Panc1 (cell line): ENCODE measurements around the gene CNTRL. TPM values are rescaled to one million over a fixed set of nuclear protein-coding genes. Genes with fewer than 3 reads are reported as not detected.

Source experiments
- ATAC-seq: fragments of 200-7000 bp; cut with Tn5 transposase; 2 replicates; pipeline ENCODE4 v1.9.1; 2020; ENCODE audit warnings: mild to moderate bottlenecking, moderate library complexity
- BruUV-seq: library from RNA; stranded (reverse); fragments of 400-500 nt; replicated peaks from 2 replicates; lab custom pipeline; 2021; lab: Mats Ljungman, UMichigan
- CTCF ChIA-PET: fragments of 300-600 bp; sonication (Branson Sonifier 250); formaldehyde crosslinking; loops from one replicate; lab custom pipeline; 2022; ENCODE audit warnings: antibody characterized with exemption; lab: Charles Lee
- POLR2A ChIA-PET: fragments of 300-600 bp; sonication (Branson Sonifier 250); formaldehyde crosslinking; loops from one replicate; lab custom pipeline; 2022; ENCODE audit warnings: antibody characterized with exemption; lab: Charles Lee
- DNase-seq: peaks from one replicate; pipeline ENCODE4 v3.0.0-alpha.2; 2010; ENCODE audit warnings: low read depth, low spot score
- H3K27ac ChIP-seq: 2 replicates; pipeline ENCODE4 v1.5.1; 2011; ENCODE audit warnings: mild to moderate bottlenecking, low read length, inconsistent platforms
- H3K27me3 ChIP-seq: fragments of 200-500 bp; sonication (Bioruptor generic); 2 replicates; pipeline ENCODE4 v1.6.0; 2014; ENCODE audit warnings: low read length, inconsistent platforms; ENCODE audit not compliant: control insufficient read depth, insufficient read depth
- H3K36me3 ChIP-seq: fragments of 200-500 bp; sonication (Bioruptor generic); 2 replicates; pipeline ENCODE4 v1.5.1; 2014; ENCODE audit warnings: inconsistent platforms, mild to moderate bottlenecking, low read length, moderate library complexity; ENCODE audit not compliant: control insufficient read depth, insufficient read depth
- H3K4me1 ChIP-seq: 2 replicates; pipeline ENCODE4 v1.5.1; 2011; ENCODE audit warnings: inconsistent platforms, mild to moderate bottlenecking, low read length, moderate library complexity; ENCODE audit not compliant: control insufficient read depth, insufficient read depth
- H3K4me3 ChIP-seq, 2 experiments: 2 replicates each; pipeline ENCODE4 v1.5.1; 2011 to 2012; ENCODE audit warnings: low read depth in 2 of 2, low read length in 2 of 2, mild to moderate bottlenecking in 2 of 2, inconsistent platforms in 1 of 2, moderate library complexity in 1 of 2
- H3K9me3 ChIP-seq: fragments of 200-500 bp; sonication (Bioruptor generic); 2 replicates; pipeline ENCODE4 v1.5.1; 2014; ENCODE audit warnings: low read depth, mild to moderate bottlenecking, inconsistent platforms, low read length, moderate library complexity; ENCODE audit not compliant: control insufficient read depth, insufficient read depth
- POLR2AphosphoS5 ChIP-seq: IDR thresholded peaks from 2 replicates; pipeline ENCODE4 v1.6.1; 2012; ENCODE audit warnings: mild to moderate bottlenecking, low read depth, low read length, moderate library complexity
- SIN3A ChIP-seq: IDR thresholded peaks from 2 replicates; pipeline ENCODE4 v1.6.1; 2012; ENCODE audit warnings: low read depth, mild to moderate bottlenecking, low read length, moderate library complexity, borderline replicate concordance; ENCODE audit not compliant: insufficient read depth
- TCF7L2 ChIP-seq: IDR thresholded peaks from 2 replicates; pipeline ENCODE4 v1.6.1; 2011; ENCODE audit warnings: mild to moderate bottlenecking, low read depth, low read length, inconsistent platforms
- in situ Hi-C: cut with HindIII; loops from 2 replicates; pipeline ENCODE4 v1.10.0; 2016; ENCODE audit warnings: low sequenced_read_pairs, low pct_unique_long_range_greater_than_20kb
- intact Hi-C: fragments of 100-400 bp; cut with micrococcal nuclease; formaldehyde crosslinking; loops from one replicate; pipeline ENCODE4 v1.10.0; 2022; ENCODE audit not compliant: unreplicated experiment
- total RNA-seq: library from RNA; stranded (reverse); gene quantifications from one replicate; pipeline ENCODE4 v1.2.1, GENCODE V29; 2021; ENCODE audit not compliant: unreplicated experiment
- TF ChIP-seq, protein P1 (sequence below): fragments of 450-650 bp; IDR thresholded peaks from 2 replicates; pipeline ENCODE4 v1.5.1; 2017; ENCODE audit warnings: mild to moderate bottlenecking
- TF ChIP-seq, protein P2 (sequence below), 2 experiments: IDR thresholded peaks; 2 replicates each; pipeline ENCODE4 v1.6.1; 2011 to 2012; ENCODE audit warnings: low read depth in 2 of 2, control low read depth in 1 of 2, low read length in 1 of 2, mild to moderate bottlenecking in 1 of 2, moderate library complexity in 1 of 2; ENCODE audit not compliant: insufficient read depth in 1 of 2

Gene CNTRL
- total RNA-seq, 1 experiment from 2014 or later: 11.5 TPM

DNA sequence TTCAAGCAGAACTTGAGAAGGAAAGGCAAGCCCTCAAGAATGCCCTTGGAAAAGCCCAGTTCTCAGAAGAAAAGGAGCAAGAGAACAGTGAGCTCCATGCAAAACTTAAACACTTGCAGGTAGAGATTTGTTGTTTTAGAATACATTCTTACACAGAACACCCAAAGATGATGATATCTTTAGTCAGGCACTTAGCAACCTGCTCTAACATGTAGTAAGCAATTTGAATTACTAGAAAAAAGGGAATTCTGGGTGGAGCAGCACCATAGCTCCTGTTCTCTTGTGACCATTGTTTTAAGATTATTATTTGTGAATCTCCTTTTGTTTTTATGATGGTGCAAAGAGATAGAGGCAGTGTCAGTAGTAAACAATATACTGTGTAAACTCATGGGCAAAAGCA, 63.8 kb downstream of the CNTRL start:
- in situ Hi-C loops: no loop called here
- H3K4me1 ChIP-seq: no peaks in the 10 kb centered on the region
- CTCF ChIA-PET: no interaction called here
- intact Hi-C loops: no loop called here
- H3K9me3 ChIP-seq: no peaks in the 10 kb centered on the region
- DNase-seq (no peak), ATAC-seq (no peak)
- no peak overlapping the region for H3K27ac ChIP-seq
- no peak overlapping the region for H3K4me3 ChIP-seq
- BruUV-seq: no TSS peak
- H3K36me3 ChIP-seq: peaks cover 5% of the 10 kb centered on the region
- POLR2A ChIA-PET: no interaction called here
- no peaks in the 10 kb centered on the region for H3K27me3 ChIP-seq
- TF ChIP-seq TCF7L2: no peak
- TF ChIP-seq, protein P1, sequence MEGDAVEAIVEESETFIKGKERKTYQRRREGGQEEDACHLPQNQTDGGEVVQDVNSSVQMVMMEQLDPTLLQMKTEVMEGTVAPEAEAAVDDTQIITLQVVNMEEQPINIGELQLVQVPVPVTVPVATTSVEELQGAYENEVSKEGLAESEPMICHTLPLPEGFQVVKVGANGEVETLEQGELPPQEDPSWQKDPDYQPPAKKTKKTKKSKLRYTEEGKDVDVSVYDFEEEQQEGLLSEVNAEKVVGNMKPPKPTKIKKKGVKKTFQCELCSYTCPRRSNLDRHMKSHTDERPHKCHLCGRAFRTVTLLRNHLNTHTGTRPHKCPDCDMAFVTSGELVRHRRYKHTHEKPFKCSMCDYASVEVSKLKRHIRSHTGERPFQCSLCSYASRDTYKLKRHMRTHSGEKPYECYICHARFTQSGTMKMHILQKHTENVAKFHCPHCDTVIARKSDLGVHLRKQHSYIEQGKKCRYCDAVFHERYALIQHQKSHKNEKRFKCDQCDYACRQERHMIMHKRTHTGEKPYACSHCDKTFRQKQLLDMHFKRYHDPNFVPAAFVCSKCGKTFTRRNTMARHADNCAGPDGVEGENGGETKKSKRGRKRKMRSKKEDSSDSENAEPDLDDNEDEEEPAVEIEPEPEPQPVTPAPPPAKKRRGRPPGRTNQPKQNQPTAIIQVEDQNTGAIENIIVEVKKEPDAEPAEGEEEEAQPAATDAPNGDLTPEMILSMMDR: no peak
- TF ChIP-seq, protein P2, sequence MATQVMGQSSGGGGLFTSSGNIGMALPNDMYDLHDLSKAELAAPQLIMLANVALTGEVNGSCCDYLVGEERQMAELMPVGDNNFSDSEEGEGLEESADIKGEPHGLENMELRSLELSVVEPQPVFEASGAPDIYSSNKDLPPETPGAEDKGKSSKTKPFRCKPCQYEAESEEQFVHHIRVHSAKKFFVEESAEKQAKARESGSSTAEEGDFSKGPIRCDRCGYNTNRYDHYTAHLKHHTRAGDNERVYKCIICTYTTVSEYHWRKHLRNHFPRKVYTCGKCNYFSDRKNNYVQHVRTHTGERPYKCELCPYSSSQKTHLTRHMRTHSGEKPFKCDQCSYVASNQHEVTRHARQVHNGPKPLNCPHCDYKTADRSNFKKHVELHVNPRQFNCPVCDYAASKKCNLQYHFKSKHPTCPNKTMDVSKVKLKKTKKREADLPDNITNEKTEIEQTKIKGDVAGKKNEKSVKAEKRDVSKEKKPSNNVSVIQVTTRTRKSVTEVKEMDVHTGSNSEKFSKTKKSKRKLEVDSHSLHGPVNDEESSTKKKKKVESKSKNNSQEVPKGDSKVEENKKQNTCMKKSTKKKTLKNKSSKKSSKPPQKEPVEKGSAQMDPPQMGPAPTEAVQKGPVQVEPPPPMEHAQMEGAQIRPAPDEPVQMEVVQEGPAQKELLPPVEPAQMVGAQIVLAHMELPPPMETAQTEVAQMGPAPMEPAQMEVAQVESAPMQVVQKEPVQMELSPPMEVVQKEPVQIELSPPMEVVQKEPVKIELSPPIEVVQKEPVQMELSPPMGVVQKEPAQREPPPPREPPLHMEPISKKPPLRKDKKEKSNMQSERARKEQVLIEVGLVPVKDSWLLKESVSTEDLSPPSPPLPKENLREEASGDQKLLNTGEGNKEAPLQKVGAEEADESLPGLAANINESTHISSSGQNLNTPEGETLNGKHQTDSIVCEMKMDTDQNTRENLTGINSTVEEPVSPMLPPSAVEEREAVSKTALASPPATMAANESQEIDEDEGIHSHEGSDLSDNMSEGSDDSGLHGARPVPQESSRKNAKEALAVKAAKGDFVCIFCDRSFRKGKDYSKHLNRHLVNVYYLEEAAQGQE (IDR thresholded peaks at IDR 0.05; ENCODE audit: insufficient read depth in 1 of 2, low read depth in 2 of 2, low read length in 1 of 2): no peak
- no peak for TF ChIP-seq SIN3A

DNA sequence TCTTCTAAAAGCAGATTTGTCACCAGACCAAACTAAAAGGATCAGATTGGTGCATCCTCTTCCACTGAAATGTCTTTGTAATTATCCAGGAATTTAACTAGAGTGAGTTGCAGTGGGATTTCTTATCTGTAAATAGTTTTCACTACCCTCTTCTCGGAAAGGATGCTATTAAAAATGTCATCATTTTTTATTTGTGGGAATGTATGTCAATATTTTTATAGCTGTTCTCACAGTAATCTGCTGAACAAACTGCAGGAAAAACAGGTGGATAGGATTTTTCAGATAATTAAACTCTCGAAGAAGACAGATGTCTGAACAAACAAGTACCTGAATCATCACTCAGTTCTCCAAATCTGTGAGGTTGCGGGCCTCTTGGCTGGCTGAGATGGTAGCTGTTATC, 64.2 kb downstream of the CNTRL start:
- BruUV-seq: no TSS peak
- no peak overlapping the region for H3K27ac ChIP-seq
- H3K36me3 ChIP-seq: peaks cover 5% of the 10 kb centered on the region
- H3K4me3 ChIP-seq: no peak overlapping the region
- in situ Hi-C loops: no loop called here
- no peak for DNase-seq
- no peak for ATAC-seq
- intact Hi-C loops: no loop called here
- ChIA-PET CTCF (no interaction called here), POLR2A (no interaction called here)
- H3K9me3 ChIP-seq: no peaks in the 10 kb centered on the region
- H3K27me3 ChIP-seq: no peaks in the 10 kb centered on the region
- no peaks in the 10 kb centered on the region for H3K4me1 ChIP-seq
- TF ChIP-seq, protein P2 (IDR thresholded peaks at IDR 0.05; ENCODE audit: insufficient read depth in 1 of 2, low read depth in 2 of 2, low read length in 1 of 2): no peak
- TF ChIP-seq, protein P1: no peak
- TF ChIP-seq TCF7L2: no peak
- no peak for TF ChIP-seq POLR2AphosphoS5
- TF ChIP-seq SIN3A: no peak
